Measurements from ENCODE around the gene CPT1A.

CPT1A gene

DNA sequence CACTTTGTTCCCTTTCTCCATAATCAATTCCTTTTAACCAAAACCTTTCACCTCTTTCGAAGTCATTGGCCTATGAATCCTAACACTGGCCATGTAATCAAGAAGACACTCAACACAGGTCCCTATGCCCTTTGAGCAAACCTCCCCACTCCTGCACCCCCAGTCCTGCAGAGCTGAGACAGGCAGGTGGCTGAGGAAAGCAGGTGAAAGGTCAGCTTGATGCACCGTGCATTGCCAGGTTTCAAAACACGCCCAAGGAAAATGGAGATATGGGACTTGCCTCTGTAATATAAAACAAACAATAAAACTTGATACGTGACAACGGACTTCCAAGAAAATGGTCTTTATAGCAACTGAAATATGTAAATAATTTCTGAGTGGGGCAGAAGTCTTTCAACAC, 10.6 kb downstream of the CPT1A start:
- DNase-seq (ENCODE audit: low spot score): no peak

DNA sequence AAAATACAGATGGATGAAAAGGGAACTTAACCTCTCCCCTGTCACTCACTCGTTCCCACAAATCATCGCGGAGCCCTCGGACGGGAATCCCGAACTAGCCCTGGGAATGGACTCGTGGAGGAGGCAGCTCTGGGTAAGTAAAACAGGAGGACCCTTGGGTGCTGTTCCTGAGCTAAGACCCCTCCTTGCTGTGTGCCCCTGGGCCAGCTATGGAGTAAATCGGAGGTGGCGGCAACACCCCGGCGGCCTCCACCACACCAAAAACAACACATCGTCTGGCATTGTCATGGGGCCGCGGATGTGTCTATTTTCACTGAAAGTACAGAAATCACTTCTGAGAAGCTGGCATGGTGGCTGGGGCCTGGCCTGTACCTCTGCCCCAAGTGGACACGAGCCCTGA, 12.1 kb downstream of the CPT1A start:
- no peak for DNase-seq (ENCODE audit: low spot score)

- no peak for DNase-seq (ENCODE audit: low spot score)
Observed at GRCh38 chr11:68828957-68829356, 12.8 kb downstream of the CPT1A start.

DNA sequence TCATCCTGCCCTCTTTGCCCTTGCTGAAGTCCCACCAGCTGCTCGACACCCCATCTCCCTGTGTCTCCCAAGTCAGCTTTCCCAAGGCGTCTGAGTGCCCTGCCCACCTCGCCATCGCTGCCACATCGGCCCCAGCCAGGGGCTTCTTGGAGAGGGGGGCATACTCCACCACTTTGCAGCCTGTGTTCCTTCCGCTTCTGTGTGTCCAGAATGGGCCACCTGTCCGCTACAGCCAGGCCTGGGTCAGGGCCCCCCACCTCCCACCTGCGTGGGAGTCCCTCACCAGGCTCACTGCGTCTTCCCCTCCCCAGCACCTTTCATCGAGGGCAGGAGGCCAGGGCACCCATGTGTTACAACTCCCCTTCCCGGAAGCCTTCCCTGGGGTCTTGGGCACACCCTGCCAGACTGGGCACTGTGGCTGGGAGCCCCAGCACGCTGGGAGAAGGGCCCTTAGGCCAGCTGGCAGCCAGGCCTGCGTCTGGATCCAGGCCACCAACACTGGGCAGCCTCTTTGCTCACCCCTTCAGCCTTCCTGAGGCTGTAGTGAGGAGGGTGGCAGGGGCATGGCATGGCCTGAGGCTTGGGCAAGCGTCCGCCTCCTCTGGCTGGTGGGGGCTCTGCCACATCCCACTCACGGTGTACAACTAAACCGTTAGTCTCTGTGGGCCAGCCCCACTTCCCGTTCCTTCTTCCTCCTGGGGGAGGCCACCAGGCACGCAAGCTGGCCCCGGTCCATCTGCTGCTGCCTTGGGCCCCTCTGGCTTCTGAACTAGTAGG, 13.4 kb downstream of the CPT1A start:
- peak; percentile 36 for DNase-seq (ENCODE audit: low spot score)

- DNase-seq (ENCODE audit: low spot score): no peak
Observed at GRCh38 chr11:68827733-68828132, 14.0 kb downstream of the CPT1A start.

DNA sequence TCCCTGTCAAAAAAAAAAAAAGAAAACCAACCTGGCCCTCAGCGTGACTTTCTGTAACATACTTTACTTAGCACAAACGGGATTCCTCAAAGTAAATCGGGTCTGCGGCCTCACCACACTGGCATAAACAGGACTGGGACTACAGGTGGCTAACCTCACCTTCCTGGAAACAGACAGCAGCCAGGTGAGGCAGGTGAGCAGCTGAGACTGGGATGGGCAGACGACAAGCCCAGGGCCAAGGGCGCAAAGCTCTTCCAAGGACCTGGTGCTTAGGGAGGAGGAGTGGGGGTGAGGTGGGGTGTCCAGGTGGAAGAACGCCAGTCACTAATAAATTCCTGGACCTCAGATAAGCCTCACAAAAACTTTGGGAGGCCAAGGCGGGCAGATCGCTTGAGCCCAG, 15.0 kb downstream of the CPT1A start:
- DNase-seq (ENCODE audit: low spot score): no peak

GRCh38 chr11:68825571-68825970, 16.1 kb downstream of the CPT1A start:
- no peak for DNase-seq (ENCODE audit: low spot score)

DNA sequence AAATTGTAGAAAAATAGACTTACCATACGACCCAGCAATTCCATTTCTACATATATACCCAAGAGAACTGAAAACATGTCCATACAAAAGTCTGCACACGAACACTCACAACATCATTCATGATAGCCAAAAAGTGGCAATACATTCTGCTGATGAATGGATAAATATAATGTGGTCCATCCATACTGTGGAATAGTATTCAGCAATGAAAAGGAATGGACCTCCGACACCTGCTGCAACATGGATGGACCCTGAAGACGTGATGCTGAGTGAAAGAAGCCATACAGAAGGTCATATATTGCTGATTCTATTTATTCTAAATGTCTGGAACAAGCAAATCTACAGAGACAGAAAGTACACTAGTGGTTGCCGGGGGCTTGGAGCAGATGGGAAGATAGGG, 19.2 kb downstream of the CPT1A start:
- DNase-seq (ENCODE audit: low spot score): no peak

GRCh38 chr11:68821670-68822069, 20.0 kb downstream of the CPT1A start:
- DNase-seq (ENCODE audit: low spot score): no peak

DNA sequence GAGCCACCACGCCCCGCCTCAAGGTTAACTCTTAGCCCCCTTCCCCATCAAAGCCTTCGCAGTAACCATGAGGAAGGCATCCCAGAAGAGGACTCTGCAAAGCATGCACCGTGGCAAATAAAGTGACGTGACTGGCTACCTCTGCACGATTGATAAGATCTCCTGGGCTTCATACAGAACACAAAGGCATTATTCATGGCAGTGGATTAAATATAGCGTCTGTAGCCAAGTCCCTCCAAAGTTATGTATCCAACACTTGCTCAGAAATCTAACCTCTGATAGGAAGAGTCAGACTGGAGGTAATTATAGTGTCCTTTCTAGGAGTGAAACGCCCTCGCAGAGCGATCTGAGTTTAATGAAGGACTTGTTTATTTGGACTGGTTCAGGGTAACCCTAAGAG, 22.4 kb downstream of the CPT1A start:
- no peak for DNase-seq (ENCODE audit: low spot score)

GRCh38 chr11:68818181-68818580, 23.5 kb downstream of the CPT1A start:
- no peak for DNase-seq (ENCODE audit: low spot score)

DNA sequence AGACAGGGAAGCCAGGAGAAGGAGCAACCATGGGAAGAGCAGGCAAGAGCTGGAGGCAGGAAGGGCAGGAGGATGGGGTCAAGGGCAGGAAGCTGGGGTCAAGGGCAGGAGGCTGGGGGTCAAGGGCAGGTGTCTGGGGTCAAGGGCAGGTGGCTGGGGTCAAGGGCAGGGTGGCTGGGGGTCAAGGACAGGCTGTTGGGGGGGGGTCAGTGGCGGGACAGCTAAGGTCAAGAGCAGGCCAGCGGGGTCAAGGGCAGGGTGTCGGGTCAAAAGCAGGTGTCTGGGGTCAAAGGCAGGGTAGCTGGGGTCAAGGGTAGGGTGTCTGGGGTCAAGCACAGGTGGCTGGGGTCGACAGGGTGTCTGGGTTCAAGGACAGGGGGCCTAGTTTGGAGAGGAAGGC, 24.2 kb downstream of the CPT1A start:
- DNase-seq (ENCODE audit: low spot score): no peak

- no peak for DNase-seq (ENCODE audit: low spot score)
Observed at GRCh38 chr11:68816917-68817419, 24.7 kb downstream of the CPT1A start.

- DNase-seq (ENCODE audit: low spot score): no peak
Observed at GRCh38 chr11:68816251-68816776, 25.4 kb downstream of the CPT1A start.

GRCh38 chr11:68813773-68814172, 27.9 kb downstream of the CPT1A start:
- DNase-seq (ENCODE audit: low spot score): no peak

DNA sequence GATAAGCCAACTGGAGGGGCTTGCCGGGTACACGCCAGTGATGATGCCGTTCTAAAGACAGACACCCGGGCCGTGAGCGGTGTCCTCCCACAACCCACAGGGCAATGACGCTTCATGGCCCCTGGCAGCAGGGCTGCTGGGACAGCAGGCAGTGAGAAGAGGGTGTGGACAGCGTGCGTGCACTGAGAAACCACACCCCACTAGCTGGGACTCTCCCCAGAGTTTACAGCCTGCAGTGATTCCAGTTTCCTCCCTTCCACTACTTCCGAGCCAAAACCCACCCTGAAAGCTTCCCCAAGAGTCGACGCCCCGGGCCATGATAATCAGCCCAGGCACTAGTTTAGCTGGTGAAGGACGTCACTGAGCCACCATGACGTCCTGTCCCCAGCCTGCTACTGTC, 29.2 kb downstream of the CPT1A start:
- no peak for DNase-seq (ENCODE audit: low spot score)

DNA sequence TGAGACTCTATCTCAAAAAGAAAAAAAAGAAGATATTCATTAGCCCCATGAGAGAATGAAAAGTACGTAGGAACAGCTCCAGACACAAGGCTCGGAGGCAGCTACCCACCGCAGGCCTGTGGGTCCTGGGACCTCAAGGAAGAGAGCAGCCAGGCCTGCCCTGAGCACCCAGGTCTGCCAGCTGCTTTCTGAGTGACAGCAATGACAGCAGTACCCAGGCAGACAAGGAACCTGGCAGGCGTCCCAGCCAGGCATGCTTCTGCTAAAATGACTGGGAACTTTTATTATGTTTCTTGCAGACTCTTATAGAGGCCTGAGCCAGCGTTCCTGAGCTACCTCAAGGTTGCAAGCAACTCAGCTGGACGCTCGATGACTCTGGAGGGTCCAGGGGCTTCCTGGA, 31.6 kb downstream of the CPT1A start:
- no peak for DNase-seq (ENCODE audit: low spot score)

DNA sequence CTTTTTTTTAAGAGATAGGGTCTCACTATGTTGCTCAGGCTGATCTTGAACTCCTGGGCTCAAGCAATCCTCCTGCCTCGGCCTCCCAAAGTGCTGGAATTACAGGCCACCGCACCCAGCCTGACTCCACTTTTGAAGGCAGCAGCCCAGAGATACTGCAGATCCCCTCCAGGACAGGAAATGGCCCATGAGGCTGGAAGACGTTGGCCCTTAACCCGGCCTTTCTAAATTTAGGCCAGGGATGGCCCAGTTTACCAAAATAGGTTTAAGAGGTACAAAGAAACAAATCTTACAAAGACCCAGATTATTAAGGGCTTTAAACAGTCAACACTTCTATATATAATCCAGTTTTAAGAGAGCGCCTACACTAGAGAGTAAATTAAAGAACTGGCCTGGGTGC, 32.2 kb downstream of the CPT1A start:
- DNase-seq (ENCODE audit: low spot score): no peak

GRCh38 chr11:68808787-68809186, 32.9 kb downstream of the CPT1A start:
- DNase-seq (ENCODE audit: low spot score): no peak

- no peak for DNase-seq (ENCODE audit: low spot score)
Observed at GRCh38 chr11:68806931-68807844, 34.5 kb downstream of the CPT1A start.

- no peak for DNase-seq (ENCODE audit: low spot score)
Observed at GRCh38 chr11:68804786-68805185, 36.9 kb downstream of the CPT1A start.

DNA sequence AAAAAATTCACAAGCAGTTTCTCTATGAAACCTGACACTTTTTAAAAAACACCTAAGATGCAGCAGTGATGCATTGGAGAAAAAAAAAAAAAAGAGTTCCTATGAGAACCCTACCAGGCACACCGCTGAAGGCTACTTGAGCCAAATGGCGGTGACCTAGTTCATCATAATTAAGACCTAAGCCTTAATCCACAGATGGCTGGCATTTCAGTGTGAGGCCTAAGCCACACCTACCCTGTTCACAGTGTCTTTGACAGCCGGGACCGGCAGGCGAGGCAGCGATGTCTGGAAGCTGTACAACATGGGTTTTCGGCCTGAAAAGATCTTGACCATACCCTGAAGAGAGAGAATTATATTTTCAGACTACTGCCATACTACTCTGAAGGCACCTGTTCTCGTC, 38.0 kb downstream of the CPT1A start:
- DNase-seq (ENCODE audit: low spot score): no peak

Data from putamen (tissue), 1 donor.